HEK293 (cell line): Measurements from ENCODE around the gene ZNF609.

ENCODE experiments used
- CTCF ChIA-PET: fragments of 350-600 bp; formaldehyde crosslinking; extraction: SDS; loops from one replicate; lab custom pipeline; 2021; ENCODE audit warnings: antibody characterized with exemption; lab: Yijun Ruan, JAX
- POLR2A ChIA-PET: fragments of 300-600 bp; formaldehyde crosslinking; extraction: SDS; loops from one replicate; lab custom pipeline; 2020; ENCODE audit warnings: antibody characterized with exemption, inconsistent platforms; lab: Yijun Ruan, JAX
- H3K27ac ChIP-seq: fragments of 200-500 bp; sonication (Bioruptor generic); 2 replicates; pipeline ENCODE4 v1.5.1; 2014; ENCODE audit warnings: low read depth, low read length, control low read depth, inconsistent platforms; ENCODE audit errors: extremely low read depth
- H3K36me3 ChIP-seq, 2 experiments: fragments of 200-500 bp in 1 of 2; sonication (Bioruptor generic) in 1 of 2; 1 replicate in 1 of 2; 2 replicates in 1 of 2; pipeline ENCODE4 v1.5.1; 2014 to 2017; ENCODE audit warnings: inconsistent platforms in 2 of 2, low read length in 2 of 2; ENCODE audit not compliant: control insufficient read depth in 2 of 2, insufficient read depth in 1 of 2
- H3K4me1 ChIP-seq: fragments of 200-500 bp; sonication (Bioruptor generic); 2 replicates; pipeline ENCODE4 v1.5.1; 2014; ENCODE audit warnings: mild to moderate bottlenecking, low read length, inconsistent platforms; ENCODE audit not compliant: control insufficient read depth, insufficient read depth
- H3K4me3 ChIP-seq: 2 replicates; pipeline ENCODE4 v1.5.1; 2011; ENCODE audit warnings: low read depth, mild to moderate bottlenecking, control low read depth, low read length, moderate library complexity
- H3K9me3 ChIP-seq: fragments of 200-500 bp; sonication (Bioruptor generic); 2 replicates; pipeline ENCODE4 v1.5.1; 2014; ENCODE audit warnings: low read depth, low read length, inconsistent platforms; ENCODE audit not compliant: control insufficient read depth, insufficient read depth
- CTCF ChIP-seq: fragments of 450-650 bp; formaldehyde crosslinking; IDR thresholded peaks from 2 replicates; pipeline ENCODE4 v1.5.1; 2016; ENCODE audit warnings: missing biosample characterization, missing genetic modification characterization
- HOXC10 ChIP-seq: sonication (generic); formaldehyde crosslinking; IDR thresholded peaks from 2 replicates; pipeline ENCODE4 v1.8.1; 2023; ENCODE audit warnings: mild to moderate bottlenecking, missing genetic modification reagents
- IKZF3 ChIP-seq: fragments of 450-650 bp; IDR thresholded peaks from 2 replicates; pipeline ENCODE4 v1.5.0; 2018; ENCODE audit warnings: missing biosample characterization, mild to moderate bottlenecking, missing genetic modification characterization, moderate library complexity
- KLF16 ChIP-seq: fragments of 450-650 bp; formaldehyde crosslinking; IDR thresholded peaks from 2 replicates; pipeline ENCODE4 v1.5.1; 2017; ENCODE audit warnings: missing biosample characterization, missing genetic modification characterization
- TCF7L2 ChIP-seq: IDR thresholded peaks from 2 replicates; pipeline ENCODE4 v1.6.1; 2011; ENCODE audit warnings: low read depth, mild to moderate bottlenecking, inconsistent platforms, low read length, moderate library complexity, borderline replicate concordance
- WT1 ChIP-seq: fragments of 450-650 bp; formaldehyde crosslinking; IDR thresholded peaks from 2 replicates; pipeline ENCODE4 v1.5.1; 2016; ENCODE audit warnings: missing biosample characterization, missing genetic modification characterization
- YY1 ChIP-seq: fragments of 450-650 bp; formaldehyde crosslinking; IDR thresholded peaks from 2 replicates; pipeline ENCODE4 v1.5.1; 2018; ENCODE audit warnings: missing biosample characterization, missing genetic modification characterization
- ZNF2 ChIP-seq: fragments of 450-650 bp; formaldehyde crosslinking; IDR thresholded peaks from 2 replicates; pipeline ENCODE4 v1.5.1; 2016; ENCODE audit warnings: missing biosample characterization, missing genetic modification characterization
- ZNF211 ChIP-seq: fragments of 450-650 bp; formaldehyde crosslinking; IDR thresholded peaks from 2 replicates; pipeline ENCODE4 v1.5.1; 2016; ENCODE audit warnings: low read depth, missing biosample characterization, missing genetic modification characterization
- ZNF23 ChIP-seq: fragments of 450-650 bp; formaldehyde crosslinking; IDR thresholded peaks from 2 replicates; pipeline ENCODE4 v1.5.1; 2016; ENCODE audit warnings: missing biosample characterization, missing genetic modification characterization, borderline replicate concordance
- ZNF248 ChIP-seq: fragments of 450-650 bp; formaldehyde crosslinking; IDR thresholded peaks from 2 replicates; pipeline ENCODE4 v1.5.1; 2017; ENCODE audit warnings: missing biosample characterization, missing genetic modification characterization
- ZNF26 ChIP-seq: fragments of 450-650 bp; formaldehyde crosslinking; IDR thresholded peaks from 2 replicates; pipeline ENCODE4 v1.5.1; 2016; ENCODE audit warnings: missing biosample characterization, missing genetic modification characterization
- ZNF335 ChIP-seq: fragments of 450-650 bp; formaldehyde crosslinking; conservative IDR thresholded peaks from 2 replicates; pipeline ENCODE4 v1.5.1; 2016; ENCODE audit warnings: missing biosample characterization, missing genetic modification characterization
- ZNF341 ChIP-seq: fragments of 450-650 bp; formaldehyde crosslinking; IDR thresholded peaks from 2 replicates; pipeline ENCODE4; 2016; ENCODE audit warnings: low read depth, missing biosample characterization, missing genetic modification characterization
- ZNF350 ChIP-seq: fragments of 450-650 bp; formaldehyde crosslinking; IDR thresholded peaks from 2 replicates; pipeline ENCODE4 v1.5.0; 2017; ENCODE audit warnings: missing biosample characterization, mild to moderate bottlenecking, missing genetic modification characterization
- ZNF362 ChIP-seq: fragments of 450-650 bp; formaldehyde crosslinking; IDR thresholded peaks from 2 replicates; pipeline ENCODE4 v1.5.1; 2016; ENCODE audit warnings: missing biosample characterization, missing genetic modification characterization
- ZNF449 ChIP-seq: fragments of 450-650 bp; formaldehyde crosslinking; IDR thresholded peaks from 2 replicates; pipeline ENCODE4 v1.5.1; 2017; ENCODE audit warnings: missing biosample characterization, mild to moderate bottlenecking, missing genetic modification characterization, moderate library complexity
- ZNF513 ChIP-seq: fragments of 450-650 bp; IDR thresholded peaks from 2 replicates; pipeline ENCODE4 v1.5.1; 2018; ENCODE audit warnings: missing biosample characterization, missing genetic modification characterization
- ZNF571 ChIP-seq: fragments of 450-650 bp; formaldehyde crosslinking; IDR thresholded peaks from 2 replicates; pipeline ENCODE4 v1.5.0; 2017; ENCODE audit warnings: missing biosample characterization, missing genetic modification characterization
- ZNF585B ChIP-seq: fragments of 450-650 bp; formaldehyde crosslinking; IDR thresholded peaks from 2 replicates; pipeline ENCODE4 v1.5.1; 2016; ENCODE audit warnings: missing biosample characterization, missing genetic modification characterization
- ZNF645 ChIP-seq: fragments of 450-650 bp; formaldehyde crosslinking; IDR thresholded peaks from 2 replicates; pipeline ENCODE4; 2016; ENCODE audit warnings: missing biosample characterization, missing genetic modification characterization
- ZNF654 ChIP-seq: fragments of 450-650 bp; formaldehyde crosslinking; IDR thresholded peaks from 2 replicates; pipeline ENCODE4 v1.5.1; 2016; ENCODE audit warnings: low read depth, missing biosample characterization, missing genetic modification characterization
- ZNF747 ChIP-seq: fragments of 450-650 bp; formaldehyde crosslinking; IDR thresholded peaks from 2 replicates; pipeline ENCODE4 v1.5.1; 2016; ENCODE audit warnings: missing biosample characterization, missing genetic modification characterization
- ZNF76 ChIP-seq: fragments of 450-650 bp; formaldehyde crosslinking; IDR thresholded peaks from 2 replicates; pipeline ENCODE4; 2016; ENCODE audit warnings: low read depth, missing biosample characterization, missing genetic modification characterization, borderline replicate concordance
- ZNF785 ChIP-seq: fragments of 450-650 bp; formaldehyde crosslinking; IDR thresholded peaks from 2 replicates; pipeline ENCODE4 v1.5.1; 2016; ENCODE audit warnings: missing biosample characterization, missing genetic modification characterization
- ZXDB ChIP-seq: fragments of 450-650 bp; formaldehyde crosslinking; IDR thresholded peaks from 2 replicates; pipeline ENCODE4 v1.5.1; 2016; ENCODE audit warnings: missing biosample characterization, missing genetic modification characterization

Gene ZNF609

GRCh38 chr15:64480891-64481290 is 20.5 kb downstream of the ZNF609 start (continued):
- TF ChIP-seq ZNF645 (tag by site-specific recombination), result no peak

- ChIA-PET CTCF (no interaction called here), POLR2A (no interaction called here)
- Histone ChIP-seq H3K9me3 (no peaks in the 10 kb centered on the region), H3K36me3 (no peaks in the 10 kb centered on the region; a peak in 1 of 3 replicates), H3K4me1 (no peaks in the 10 kb centered on the region), H3K4me3 (no peak overlapping the region), H3K27ac (no peak overlapping the region)
- TF ChIP-seq WT1 (tag by site-specific recombination) (no peak), ZNF211 (tag by site-specific recombination) (no peak), ZNF747 (tag by site-specific recombination) (no peak), ZNF23 (tag by site-specific recombination) (no peak), CTCF (tag by site-specific recombination) (no peak), ZXDB (tag by site-specific recombination) (no peak), KLF16 (tag by site-specific recombination) (no peak), ZNF2 (tag by site-specific recombination) (no peak), ZNF449 (tag by site-specific recombination) (no peak), ZNF362 (no peak), ZNF248 (tag by site-specific recombination) (no peak), ZNF76 (no peak), ZNF513 (tag by site-specific recombination) (no peak)
These were observed 23.4 kb downstream of the ZNF609 start for GRCh38 chr15:64483749-64484148.

- no peaks in the 10 kb centered on the region for H3K4me1 ChIP-seq
- no peak overlapping the region for H3K4me3 ChIP-seq
- ChIA-PET POLR2A (no interaction called here), CTCF (no interaction called here)
- no peak overlapping the region for H3K27ac ChIP-seq
- no peaks in the 10 kb centered on the region; a peak in 1 of 3 replicates for H3K36me3 ChIP-seq
- H3K9me3 ChIP-seq, result no peaks in the 10 kb centered on the region
- TF ChIP-seq ZNF335 (no peak), ZNF341 (tag by site-specific recombination) (no peak), TCF7L2 (no peak), ZNF585B (tag by site-specific recombination) (no peak), ZNF645 (tag by site-specific recombination) (no peak), ZNF654 (tag by site-specific recombination) (no peak), HOXC10 (CRISPR knock-in tag) (no peak), ZNF785 (tag by site-specific recombination) (no peak), YY1 (no peak), IKZF3 (no peak), ZNF350 (tag by site-specific recombination) (no peak), ZNF571 (tag by site-specific recombination) (no peak), ZNF26 (tag by site-specific recombination) (no peak)
These were observed 25.4 kb downstream of the ZNF609 start for GRCh38 chr15:64485796-64486195.
